Iris pigment epithelial cell (primary cell): ENCODE results near the gene PCK2.
"Not testable (repeated sequence)": the region's sequence is repeated elsewhere in the genome, so short reads cannot be mapped to it uniquely, and the experiment has no call there.

Source experiments
- DNase-seq: peaks from one replicate; pipeline ENCODE4 v3.0.0-alpha.2; 2011; ENCODE audit warnings: low read depth

The PCK2 gene

GRCh38 chr14:24095271-24096068, 1.4 kb downstream of the PCK2 start:
- peak; percentile 12 for DNase-seq

- DNase-seq: no peak
Measured at GRCh38 chr14:24096545-24097181, 2.6 kb downstream of the PCK2 start.

GRCh38 chr14:24098229-24098926, 4.3 kb downstream of the PCK2 start:
- no peak for DNase-seq

GRCh38 chr14:24098927-24099813, 5.1 kb downstream of the PCK2 start:
- no peak for DNase-seq

GRCh38 chr14:24100197-24100981, 6.3 kb downstream of the PCK2 start:
- DNase-seq: no peak

- no peak for DNase-seq
Measured at GRCh38 chr14:24100982-24101494, 6.9 kb downstream of the PCK2 start.

GRCh38 chr14:24102357-24103048, 8.4 kb downstream of the PCK2 start:
- no peak for DNase-seq

- DNase-seq: no peak
Measured at GRCh38 chr14:24103451-24103850, 9.3 kb downstream of the PCK2 start.

GRCh38 chr14:24105609-24106239, 11.6 kb downstream of the PCK2 start:
- DNase-seq: not testable (repeated sequence)

GRCh38 chr14:24106672-24107271, 12.7 kb downstream of the PCK2 start:
- no peak for DNase-seq

GRCh38 chr14:24108336-24108874, 14.3 kb downstream of the PCK2 start:
- DNase-seq: no peak

GRCh38 chr14:24110060-24110459, 15.9 kb downstream of the PCK2 start:
- no peak for DNase-seq

- no peak for DNase-seq
Measured at GRCh38 chr14:24110523-24110922, 16.4 kb downstream of the PCK2 start.

GRCh38 chr14:24113379-24113800, 19.3 kb downstream of the PCK2 start:
- peak; percentile 12 for DNase-seq

GRCh38 chr14:24113801-24114531, 19.9 kb downstream of the PCK2 start:
- DNase-seq: peak; percentile 93

- DNase-seq: peak; percentile 100
Measured at GRCh38 chr14:24114532-24115421, 20.7 kb downstream of the PCK2 start, which contains the start of the genes DCAF11 and NRL. Gene DCAF11, plus strand, starts transcription at chr14:24114777. Its CDS starts 818 bp downstream, at chr14:24115595. Gene NRL, minus strand, starts transcription at chr14:24114949. Its CDS starts 32,101 bp downstream, at chr14:24082848.
